ENCODE results near the gene IL31.
A peak's percentile ranks its signal among the peaks of the same experiment; 100 is the strongest.

The IL31 gene

GRCh38 chr12:122128481-122128880, 45.5 kb downstream of the IL31 start:
- no peak for DNase-seq (ENCODE audit: low read depth)

GRCh38 chr12:122127839-122128238, 46.2 kb downstream of the IL31 start:
- DNase-seq (ENCODE audit: low read depth), result no peak

- no peak for DNase-seq (ENCODE audit: low read depth)
Measured at GRCh38 chr12:122126713-122127597, 47.1 kb downstream of the IL31 start.

GRCh38 chr12:122126342-122126635, 47.7 kb downstream of the IL31 start:
- no peak for DNase-seq (ENCODE audit: low read depth)

- DNase-seq (ENCODE audit: low read depth), result no peak
Measured at GRCh38 chr12:122125452-122126341, 48.3 kb downstream of the IL31 start.

GRCh38 chr12:122124370-122124769, 49.7 kb downstream of the IL31 start:
- DNase-seq (ENCODE audit: low read depth), result no peak

- no peak for DNase-seq (ENCODE audit: low read depth)
Measured at GRCh38 chr12:122123761-122124145, 50.3 kb downstream of the IL31 start.

- DNase-seq (ENCODE audit: low read depth), result peak; percentile 45
Measured at GRCh38 chr12:122123051-122123760, 50.8 kb downstream of the IL31 start.

Data from stromal cell of bone marrow (primary cell).